Spleen (tissue), 11 donors: ENCODE measurements around the gene DDI2. TPM values are rescaled to one million over a fixed set of nuclear protein-coding genes. Genes with fewer than 3 reads are reported as not detected.

ENCODE experiments used
- DNase-seq: peaks from one replicate; pipeline ENCODE4 v3.0.0-alpha.2; 2020
- H3K27ac ChIP-seq, 8 donors: fragments of 200-600 bp; sonication (generic) in 7 of 8; 1 replicate in 4 of 8; 2 replicates in 4 of 8; pipeline versions ENCODE4 v1.5.0 to v1.8.0; 2016 to 2021; ENCODE audit warnings: inconsistent platforms in 4 of 8, mild to moderate bottlenecking in 4 of 8, moderate library complexity in 1 of 8
- H3K27me3 ChIP-seq, 7 donors: fragments of 200-600 bp; sonication (generic) in 6 of 7; replicated peaks in 1 of 7; 1 replicate in 4 of 7; 2 replicates in 3 of 7; pipeline versions ENCODE4 v1.5.0 to v1.8.0; 2016 to 2021; ENCODE audit warnings: inconsistent platforms in 3 of 7, mild to moderate bottlenecking in 1 of 7
- H3K36me3 ChIP-seq, 6 donors: fragments of 200-600 bp; sonication (generic) in 5 of 6; 1 replicate in 4 of 6; 2 replicates in 2 of 6; pipeline versions ENCODE4 v1.5.0 to v1.8.0; 2016 to 2021; ENCODE audit warnings: inconsistent platforms in 2 of 6
- H3K4me1 ChIP-seq, 6 donors: fragments of 200-600 bp; sonication (generic) in 5 of 6; 1 replicate in 3 of 6; 2 replicates in 3 of 6; pipeline versions ENCODE4 v1.5.0 to v1.8.0; 2016 to 2021; ENCODE audit warnings: inconsistent platforms in 3 of 6
- H3K4me3 ChIP-seq, 8 donors: fragments of 200-600 bp; sonication (generic) in 7 of 8; 1 replicate in 4 of 8; 2 replicates in 4 of 8; pipeline versions ENCODE4 v1.5.0 to v1.8.0; 2016 to 2021; ENCODE audit warnings: inconsistent platforms in 4 of 8, mild to moderate bottlenecking in 4 of 8, moderate library complexity in 2 of 8
- H3K9me3 ChIP-seq, 8 donors: fragments of 200-600 bp; sonication (generic) in 7 of 8; 1 replicate in 4 of 8; 2 replicates in 4 of 8; pipeline versions ENCODE4 v1.5.0 to v1.8.0; 2016 to 2021; ENCODE audit warnings: inconsistent platforms in 4 of 8
- CTCF ChIP-seq, 11 experiments: fragments of 200-600 bp in 7 of 11; fragments of 450-650 bp in 4 of 11; sonication (generic) in 4 of 11; IDR thresholded peaks in 8 of 11; conservative IDR thresholded peaks in 3 of 11; 1 replicate in 7 of 11; 2 replicates in 4 of 11; pipeline versions ENCODE4 v1.4.0 to v1.8.0; 2016 to 2021; ENCODE audit warnings: antibody characterized with exemption in 11 of 11, inconsistent platforms in 4 of 11, mild to moderate bottlenecking in 1 of 11
- POLR2A ChIP-seq, 3 donors: fragments of 450-650 bp; IDR thresholded peaks; one replicate each; pipeline ENCODE4 v1.5.1; 2017; ENCODE audit warnings: antibody characterized with exemption in 3 of 3, mild to moderate bottlenecking in 1 of 3
- POLR2AphosphoS5 ChIP-seq, 3 donors: sonication (generic); formaldehyde crosslinking; IDR thresholded peaks; one replicate each; pipeline ENCODE4 v1.5.1; 2017; ENCODE audit warnings: antibody characterized with exemption in 3 of 3
- WGBS, 5 donors: extraction: QIAGEN DNeasy Blood & Tissue Kit in 3 of 5; methylation state at CpG; one replicate each; pipeline versions ENCODE4 v1.1.5 to v1.1.7; 2013 to 2018; 5-methylcytosine and 5-hydroxymethylcytosine counted together
- intact Hi-C: fragments of 100-400 bp; cut with DNase I; formaldehyde crosslinking; loops from one replicate; pipeline ENCODE4 v1.15.0; 2023; ENCODE audit warnings: low total_unique reads
- polyA plus RNA-seq, 3 donors: library from polyadenylated mRNA; stranded (reverse); fragments of 200-250 nt; gene quantifications; one replicate each; pipeline ENCODE4 v1.2.1, GENCODE V29; 2013
- total RNA-seq, 7 donors: library from RNA; depleted of rRNA in 3 of 7; stranded (reverse); fragments of >200 nt in 3 of 7; fragmentation: NEBNext Ultra II Directional in 4 of 7; extraction: Animal tissue kit (Norgen Biotek cat#: 25700) in 4 of 7; gene quantifications; one replicate each; pipeline versions ENCODE4 v1.1.0 to v1.2.1, GENCODE V29; 2016 to 2021
- donor health status: healthy with polysubstance abuse.
- donor health status: DM: no; HTN: no; CAD: no; lungs with moderate emphysema.
- donor health status: DM: no; HTN: no; CAD: no.
- donor health status: Bipolar disorder and iron deficiency.
- donor health status: healthy.
- donor health status: DM: no; HTN: no; CAD: no.
- donor health status: DM: yes; HTN: yes; CAD: no.

Gene DDI2
- total and polyA plus RNA-seq, 10 donors: 4.8 to 75.4 (median 45.2) TPM

GRCh38 chr1:15605398-15606383, 11.6 kb upstream of the DDI2 start:
- H3K4me1 ChIP-seq: peaks cover 4 to 24% (median 11%) of the 10 kb centered on the region in 6 donors
- no peaks in the 10 kb centered on the region for H3K27me3 ChIP-seq
- intact Hi-C loops: no loop called here
- H3K27ac ChIP-seq: no peak overlapping the region
- no peaks in the 10 kb centered on the region for H3K9me3 ChIP-seq
- H3K36me3 ChIP-seq: no peaks in the 10 kb centered on the region
- TF ChIP-seq POLR2AphosphoS5 (IDR thresholded peaks at IDR 0.05): no peak
- no peak for TF ChIP-seq CTCF (IDR thresholded peaks at IDR 0.05 in 8 of 11, conservative IDR thresholded peaks at IDR 0.05 in 3 of 11)
- TF ChIP-seq POLR2A (IDR thresholded peaks at IDR 0.05): no peak
- H3K4me3 ChIP-seq: no peak overlapping the region
- no peak for DNase-seq
- WGBS, 5 donors: 90 to 93% (median 92%) methylated on average over 11 of the region's 11 CpGs

- Histone ChIP-seq H3K36me3 (no peaks in the 10 kb centered on the region), H3K4me1 (no peaks in the 10 kb centered on the region), H3K27ac (no peak overlapping the region), H3K4me3 (no peak overlapping the region), H3K27me3 (no peaks in the 10 kb centered on the region), H3K9me3 (no peaks in the 10 kb centered on the region)
- no peak for DNase-seq
- WGBS, 5 donors: 89 to 93% (median 91%) methylated on average over 7 of the region's 7 CpGs
- TF ChIP-seq CTCF (IDR thresholded peaks at IDR 0.05 in 8 of 11, conservative IDR thresholded peaks at IDR 0.05 in 3 of 11) (no peak), POLR2AphosphoS5 (IDR thresholded peaks at IDR 0.05) (no peak), POLR2A (IDR thresholded peaks at IDR 0.05) (no peak)
- intact Hi-C loops: loop anchor here (10.0 kb wide), 1 partner anchor 85 kb away; the partner anchor contains the start of genes CASP9 and DNAJC16
These were observed 7.6 kb upstream of the DDI2 start for GRCh38 chr1:15609631-15610030.

GRCh38 chr1:15610167-15610566, 7.1 kb upstream of the DDI2 start:
- 63 to 82% (median 74%) methylated on average over 4 of the region's 4 CpGs for WGBS, 5 donors
- Histone ChIP-seq H3K4me3 (no peak overlapping the region), H3K36me3 (no peaks in the 10 kb centered on the region), H3K4me1 (no peaks in the 10 kb centered on the region), H3K27me3 (no peaks in the 10 kb centered on the region), H3K27ac (no peak overlapping the region), H3K9me3 (no peaks in the 10 kb centered on the region)
- TF ChIP-seq POLR2A (IDR thresholded peaks at IDR 0.05) (no peak), CTCF (IDR thresholded peaks at IDR 0.05 in 8 of 11, conservative IDR thresholded peaks at IDR 0.05 in 3 of 11) (no peak), POLR2AphosphoS5 (IDR thresholded peaks at IDR 0.05) (no peak)
- intact Hi-C loops: loop anchor here (10.0 kb wide), 1 partner anchor 85 kb away; the partner anchor contains the start of genes CASP9 and DNAJC16
- DNase-seq: no peak
